Measurements from ENCODE around the gene SEMA4F. TPM values are rescaled to one million over a fixed set of nuclear protein-coding genes. Genes with fewer than 3 reads are reported as not detected.

The SEMA4F gene
- total and polyA plus RNA-seq, 2 donors from 2014 or later: 5.2 to 10.8 TPM

GRCh38 chr2:74685408-74685807, 31.4 kb downstream of the SEMA4F start:
- intact Hi-C loops (cut with DNase I): no loop called here
- no peak overlapping the region for H3K27ac ChIP-seq (ENCODE audit: low read depth in 2 of 2, low read length in 2 of 2)
- no peaks in the 10 kb centered on the region for H3K4me1 ChIP-seq (ENCODE audit: control insufficient read depth in 2 of 3, insufficient read depth in 2 of 3, low read depth in 1 of 3, low read length in 3 of 3)
- no peaks in the 10 kb centered on the region for H3K9me3 ChIP-seq (ENCODE audit: control insufficient read depth in 2 of 3, insufficient read depth in 1 of 3, low read length in 3 of 3)
- no peaks in the 10 kb centered on the region for H3K27me3 ChIP-seq (ENCODE audit: control insufficient read depth, insufficient read depth, low read length)
- H3K4me3 ChIP-seq (ENCODE audit: low read length in 3 of 3): no peak overlapping the region
- FAIRE-seq (no peak), DNase-seq (no peak)
- H3K36me3 ChIP-seq (ENCODE audit: control insufficient read depth in 2 of 3, insufficient read depth in 3 of 3, low read length in 3 of 3): no peaks in the 10 kb centered on the region
- no peak overlapping the region for H3K9ac ChIP-seq (ENCODE audit: low read length in 3 of 3)
- TF ChIP-seq CTCF (IDR thresholded peaks at IDR 0.05; ENCODE audit: borderline replicate concordance, extremely low read depth, insufficient read depth): no peak

GRCh38 chr2:74688881-74689280, 34.8 kb downstream of the SEMA4F start:
- H3K9me3 ChIP-seq (ENCODE audit: control insufficient read depth in 2 of 3, insufficient read depth in 1 of 3, low read length in 3 of 3): no peaks in the 10 kb centered on the region
- no peak overlapping the region for H3K9ac ChIP-seq (ENCODE audit: low read length in 3 of 3)
- TF ChIP-seq CTCF (IDR thresholded peaks at IDR 0.05; ENCODE audit: borderline replicate concordance, extremely low read depth, insufficient read depth): no peak
- FAIRE-seq (no peak), DNase-seq (no peak)
- H3K36me3 ChIP-seq (ENCODE audit: control insufficient read depth in 2 of 3, insufficient read depth in 3 of 3, low read length in 3 of 3): no peaks in the 10 kb centered on the region
- H3K27ac ChIP-seq (ENCODE audit: low read depth in 2 of 2, low read length in 2 of 2): no peak overlapping the region
- H3K4me1 ChIP-seq (ENCODE audit: control insufficient read depth in 2 of 3, insufficient read depth in 2 of 3, low read depth in 1 of 3, low read length in 3 of 3): no peaks in the 10 kb centered on the region
- intact Hi-C loops (cut with DNase I): no loop called here
- H3K27me3 ChIP-seq (ENCODE audit: control insufficient read depth, insufficient read depth, low read length): no peaks in the 10 kb centered on the region
- H3K4me3 ChIP-seq (ENCODE audit: low read length in 3 of 3): no peak overlapping the region

GRCh38 chr2:74689671-74690070, 35.6 kb downstream of the SEMA4F start:
- no peak overlapping the region for H3K9ac ChIP-seq (ENCODE audit: low read length in 3 of 3)
- FAIRE-seq (no peak), DNase-seq (no peak)
- no peak for TF ChIP-seq CTCF (IDR thresholded peaks at IDR 0.05; ENCODE audit: borderline replicate concordance, extremely low read depth, insufficient read depth)
- H3K4me3 ChIP-seq (ENCODE audit: low read length in 3 of 3): no peak overlapping the region
- no peaks in the 10 kb centered on the region for H3K9me3 ChIP-seq (ENCODE audit: control insufficient read depth in 2 of 3, insufficient read depth in 1 of 3, low read length in 3 of 3)
- intact Hi-C loops (cut with DNase I): no loop called here
- H3K36me3 ChIP-seq (ENCODE audit: control insufficient read depth in 2 of 3, insufficient read depth in 3 of 3, low read length in 3 of 3): no peaks in the 10 kb centered on the region
- H3K27me3 ChIP-seq (ENCODE audit: control insufficient read depth, insufficient read depth, low read length): no peaks in the 10 kb centered on the region
- H3K27ac ChIP-seq (ENCODE audit: low read depth in 2 of 2, low read length in 2 of 2): no peak overlapping the region
- H3K4me1 ChIP-seq (ENCODE audit: control insufficient read depth in 2 of 3, insufficient read depth in 2 of 3, low read depth in 1 of 3, low read length in 3 of 3): no peaks in the 10 kb centered on the region

GRCh38 chr2:74690571-74690970, 36.5 kb downstream of the SEMA4F start:
- H3K36me3 ChIP-seq (ENCODE audit: control insufficient read depth in 2 of 3, insufficient read depth in 3 of 3, low read length in 3 of 3): no peaks in the 10 kb centered on the region
- FAIRE-seq (peak; percentile 85), DNase-seq (peak in 2 of 5 donors; percentile 73 to 75)
- no peaks in the 10 kb centered on the region for H3K9me3 ChIP-seq (ENCODE audit: control insufficient read depth in 2 of 3, insufficient read depth in 1 of 3, low read length in 3 of 3)
- TF ChIP-seq CTCF (IDR thresholded peaks at IDR 0.05; ENCODE audit: borderline replicate concordance, extremely low read depth, insufficient read depth): peak; percentile 72
- H3K4me3 ChIP-seq (ENCODE audit: low read length in 3 of 3): no peak overlapping the region
- no peak overlapping the region for H3K27ac ChIP-seq (ENCODE audit: low read depth in 2 of 2, low read length in 2 of 2)
- H3K27me3 ChIP-seq (ENCODE audit: control insufficient read depth, insufficient read depth, low read length): no peaks in the 10 kb centered on the region
- intact Hi-C loops (cut with DNase I): no loop called here
- no peaks in the 10 kb centered on the region for H3K4me1 ChIP-seq (ENCODE audit: control insufficient read depth in 2 of 3, insufficient read depth in 2 of 3, low read depth in 1 of 3, low read length in 3 of 3)
- H3K9ac ChIP-seq (ENCODE audit: low read length in 3 of 3): no peak overlapping the region

Measured in kidney (tissue), 14 donors.